GM23338 (cell line): Measurements from ENCODE around the gene SLC8A1. TPM values are rescaled to one million over a fixed set of nuclear protein-coding genes. Genes with fewer than 3 reads are reported as not detected.

ENCODE experiments used
- ATAC-seq: fragments of 200-7000 bp; cut with Tn5 transposase; 3 replicates; pipeline ENCODE4 v1.9.1; 2020
- DNase-seq: peaks from one replicate; pipeline ENCODE4 v3.0.0-alpha.2; 2015; ENCODE audit warnings: low spot score
- H2AFZ ChIP-seq: fragments of 200-600 bp; sonication (generic); 2 replicates; pipeline ENCODE4 v1.8.0; 2016; ENCODE audit warnings: antibody characterized with exemption, mild to moderate bottlenecking, moderate library complexity
- H3F3A ChIP-seq: fragments of 200-600 bp; sonication (generic); replicated peaks from 2 replicates; pipeline ENCODE4 v1.8.0; 2017; ENCODE audit warnings: antibody characterized with exemption, mixed run types, low read depth
- H3K27ac ChIP-seq: fragments of 200-600 bp; sonication (generic); 2 replicates; pipeline ENCODE4 v1.6.1; 2016; ENCODE audit warnings: low read depth
- H3K27me3 ChIP-seq: fragments of 200-600 bp; sonication (generic); 2 replicates; pipeline ENCODE4 v1.8.0; 2016; ENCODE audit warnings: mild to moderate bottlenecking, mixed run types, moderate library complexity; ENCODE audit not compliant: insufficient read depth
- H3K36me3 ChIP-seq: fragments of 200-600 bp; sonication (generic); 2 replicates; pipeline ENCODE4 v1.8.0; 2016; ENCODE audit warnings: mild to moderate bottlenecking; ENCODE audit not compliant: insufficient read depth
- H3K4me1 ChIP-seq: fragments of 200-600 bp; sonication (generic); 2 replicates; pipeline ENCODE4 v1.8.0; 2016; ENCODE audit warnings: mild to moderate bottlenecking, moderate library complexity; ENCODE audit not compliant: insufficient read depth
- H3K4me2 ChIP-seq: fragments of 200-600 bp; sonication (generic); 2 replicates; pipeline ENCODE4 v1.7.1; 2017; ENCODE audit warnings: mixed run types
- H3K4me3 ChIP-seq: fragments of 200-600 bp; sonication (generic); 2 replicates; pipeline ENCODE4 v1.6.1; 2016; ENCODE audit warnings: mixed run types
- H3K79me2 ChIP-seq: fragments of 200-600 bp; sonication (generic); replicated peaks from 2 replicates; pipeline ENCODE4 v1.8.0; 2017; ENCODE audit warnings: mild to moderate bottlenecking; ENCODE audit not compliant: insufficient read depth
- H3K9me2 ChIP-seq: fragments of 200-600 bp; sonication (generic); 2 replicates; pipeline ENCODE4 v1.8.0; 2017; ENCODE audit not compliant: insufficient read depth
- H4K20me1 ChIP-seq: fragments of 200-600 bp; sonication (generic); replicated peaks from 2 replicates; pipeline ENCODE4 v1.8.0; 2017; ENCODE audit warnings: mild to moderate bottlenecking; ENCODE audit not compliant: insufficient read depth
- H3K27ac Mint-ChIP-seq: 2 replicates; pipeline ENCODE4 v1.8.0; 2020; ENCODE audit warnings: inconsistent platforms, mild to moderate bottlenecking, moderate library complexity, mixed read lengths
- H3K27me3 Mint-ChIP-seq: 3 replicates; pipeline ENCODE4 v1.8.0; 2022; ENCODE audit warnings: low read depth, mild to moderate bottlenecking, moderate library complexity, mixed read lengths, inconsistent platforms; ENCODE audit not compliant: insufficient read depth, poor library complexity
- H3K36me3 Mint-ChIP-seq: 3 replicates; pipeline ENCODE4 v1.8.0; 2021; ENCODE audit warnings: low read depth, mild to moderate bottlenecking, inconsistent platforms, moderate library complexity, mixed read lengths
- H3K4me1 Mint-ChIP-seq: 3 replicates; pipeline ENCODE4 v1.8.0; 2020; ENCODE audit warnings: mild to moderate bottlenecking, inconsistent platforms, mixed read lengths
- H3K4me3 Mint-ChIP-seq: 3 replicates; pipeline ENCODE4 v1.8.0; 2021; ENCODE audit warnings: moderate library complexity, mild to moderate bottlenecking, inconsistent platforms, mixed read lengths
- H3K9me3 Mint-ChIP-seq: 3 replicates; pipeline ENCODE4 v1.8.0; 2020; ENCODE audit warnings: moderate library complexity, mild to moderate bottlenecking, inconsistent platforms, mixed read lengths
- CREB1 ChIP-seq: fragments of 250-450 bp; sonication (Bioruptor Pico); IDR thresholded peaks from 2 replicates; pipeline ENCODE4 v1.5.0; 2020; ENCODE audit warnings: low read depth, mild to moderate bottlenecking, moderate library complexity
- ETS1 ChIP-seq: IDR thresholded peaks from 2 replicates; pipeline ENCODE4 v1.6.1; 2016; ENCODE audit warnings: antibody characterized with exemption
- EZH2 ChIP-seq: fragments of 200-600 bp; sonication (generic); IDR thresholded peaks from one replicate; pipeline ENCODE4 v1.8.0; 2017; ENCODE audit warnings: antibody characterized with exemption, mild to moderate bottlenecking, low read depth; ENCODE audit not compliant: unreplicated experiment
- EZH2phosphoT487 ChIP-seq: fragments of 200-600 bp; sonication (generic); IDR thresholded peaks from one replicate; pipeline ENCODE4 v1.8.1; 2018; ENCODE audit warnings: antibody characterized with exemption; ENCODE audit not compliant: unreplicated experiment
- JUNB ChIP-seq: IDR thresholded peaks from one replicate; pipeline ENCODE4 v1.6.1; 2016; ENCODE audit warnings: antibody characterized with exemption; ENCODE audit not compliant: unreplicated experiment
- NANOG ChIP-seq: IDR thresholded peaks from 2 replicates; pipeline ENCODE4 v1.6.1; 2016; ENCODE audit warnings: antibody characterized with exemption, borderline replicate concordance
- POLR2AphosphoS5 ChIP-seq: IDR thresholded peaks from 2 replicates; pipeline ENCODE4 v1.6.1; 2016; ENCODE audit warnings: antibody characterized with exemption, low read depth
- REST ChIP-seq: IDR thresholded peaks from one replicate; pipeline ENCODE4 v1.6.1; 2018; ENCODE audit warnings: antibody characterized with exemption; ENCODE audit not compliant: unreplicated experiment
- STAT1 ChIP-seq: IDR thresholded peaks from one replicate; pipeline ENCODE4 v1.6.1; 2016; ENCODE audit warnings: antibody characterized with exemption; ENCODE audit not compliant: unreplicated experiment
- ZNF114 ChIP-seq: fragments of 250-450 bp; sonication (Bioruptor Pico); IDR thresholded peaks from 2 replicates; pipeline ENCODE4 v1.5.0; 2020; ENCODE audit warnings: mild to moderate bottlenecking, moderate library complexity
- ZNF331 ChIP-seq: fragments of 250-450 bp; sonication (Bioruptor Pico); IDR thresholded peaks from 2 replicates; pipeline ENCODE4 v1.5.0; 2020; ENCODE audit warnings: low read depth, mild to moderate bottlenecking, moderate library complexity
- polyA plus RNA-seq: library from polyadenylated mRNA; unstranded; fragments of >200 nt; fragmentation: Nextera tagmentation; extraction: Ambion mirVana; gene quantifications from 2 replicates; pipeline ENCODE4 v1.2.1, GENCODE V29; 2016
- total RNA-seq: library from RNA; depleted of rRNA; stranded (reverse); fragments of >200 nt; shearing (Covaris generic); gene quantifications from 2 replicates; pipeline ENCODE4 v1.2.3, GENCODE V29; 2014
- TF ChIP-seq, protein P1 (sequence below), 2 experiments: fragments of 200-600 bp in 1 of 2; sonication (generic) in 1 of 2; conservative IDR thresholded peaks; 2 replicates each; pipeline versions ENCODE4 v1.5.1 to v1.6.1; 2016 to 2017; ENCODE audit warnings: antibody characterized with exemption in 2 of 2, low read depth in 2 of 2, mild to moderate bottlenecking in 2 of 2, moderate library complexity in 1 of 2
- TF ChIP-seq, protein P2 (sequence below): fragments of 250-450 bp; sonication (Bioruptor Pico); IDR thresholded peaks from 2 replicates; pipeline ENCODE4 v1.5.0; 2020; ENCODE audit warnings: mild to moderate bottlenecking, moderate library complexity

Gene SLC8A1
- total and polyA plus RNA-seq, 2 experiments from 2014 or later, result 2.5 to 3.3 TPM

GRCh38 chr2:40363631-40364030, 88.3 kb downstream of the SLC8A1 start:
- DNase-seq (no peak), ATAC-seq (no peak)
- Histone ChIP-seq H2AFZ (no peak overlapping the region), H4K20me1 (no peaks in the 10 kb centered on the region), H3K27me3 (no peaks in the 10 kb centered on the region), H3K4me1 (no peaks in the 10 kb centered on the region), H3K79me2 (no peaks in the 10 kb centered on the region), H3K9me2 (no peaks in the 10 kb centered on the region), H3K4me2 (no peak overlapping the region), H3K27ac (no peak overlapping the region), H3K4me3 (no peak overlapping the region), H3K36me3 (no peaks in the 10 kb centered on the region), H3F3A (no peaks in the 10 kb centered on the region)
- TF ChIP-seq, protein P1, sequence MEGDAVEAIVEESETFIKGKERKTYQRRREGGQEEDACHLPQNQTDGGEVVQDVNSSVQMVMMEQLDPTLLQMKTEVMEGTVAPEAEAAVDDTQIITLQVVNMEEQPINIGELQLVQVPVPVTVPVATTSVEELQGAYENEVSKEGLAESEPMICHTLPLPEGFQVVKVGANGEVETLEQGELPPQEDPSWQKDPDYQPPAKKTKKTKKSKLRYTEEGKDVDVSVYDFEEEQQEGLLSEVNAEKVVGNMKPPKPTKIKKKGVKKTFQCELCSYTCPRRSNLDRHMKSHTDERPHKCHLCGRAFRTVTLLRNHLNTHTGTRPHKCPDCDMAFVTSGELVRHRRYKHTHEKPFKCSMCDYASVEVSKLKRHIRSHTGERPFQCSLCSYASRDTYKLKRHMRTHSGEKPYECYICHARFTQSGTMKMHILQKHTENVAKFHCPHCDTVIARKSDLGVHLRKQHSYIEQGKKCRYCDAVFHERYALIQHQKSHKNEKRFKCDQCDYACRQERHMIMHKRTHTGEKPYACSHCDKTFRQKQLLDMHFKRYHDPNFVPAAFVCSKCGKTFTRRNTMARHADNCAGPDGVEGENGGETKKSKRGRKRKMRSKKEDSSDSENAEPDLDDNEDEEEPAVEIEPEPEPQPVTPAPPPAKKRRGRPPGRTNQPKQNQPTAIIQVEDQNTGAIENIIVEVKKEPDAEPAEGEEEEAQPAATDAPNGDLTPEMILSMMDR (conservative IDR thresholded peaks at IDR 0.05; ENCODE audit: low read depth in 2 of 2), result no peak
- TF ChIP-seq JUNB (no peak), POLR2AphosphoS5 (no peak), ZNF114 (no peak), NANOG (no peak), STAT1 (no peak), ETS1 (no peak), EZH2 (no peak), EZH2phosphoT487 (no peak), CREB1 (CRISPR knock-in tag) (no peak), ZNF331 (CRISPR knock-in tag) (no peak), REST (no peak)
- TF ChIP-seq, protein P2, sequence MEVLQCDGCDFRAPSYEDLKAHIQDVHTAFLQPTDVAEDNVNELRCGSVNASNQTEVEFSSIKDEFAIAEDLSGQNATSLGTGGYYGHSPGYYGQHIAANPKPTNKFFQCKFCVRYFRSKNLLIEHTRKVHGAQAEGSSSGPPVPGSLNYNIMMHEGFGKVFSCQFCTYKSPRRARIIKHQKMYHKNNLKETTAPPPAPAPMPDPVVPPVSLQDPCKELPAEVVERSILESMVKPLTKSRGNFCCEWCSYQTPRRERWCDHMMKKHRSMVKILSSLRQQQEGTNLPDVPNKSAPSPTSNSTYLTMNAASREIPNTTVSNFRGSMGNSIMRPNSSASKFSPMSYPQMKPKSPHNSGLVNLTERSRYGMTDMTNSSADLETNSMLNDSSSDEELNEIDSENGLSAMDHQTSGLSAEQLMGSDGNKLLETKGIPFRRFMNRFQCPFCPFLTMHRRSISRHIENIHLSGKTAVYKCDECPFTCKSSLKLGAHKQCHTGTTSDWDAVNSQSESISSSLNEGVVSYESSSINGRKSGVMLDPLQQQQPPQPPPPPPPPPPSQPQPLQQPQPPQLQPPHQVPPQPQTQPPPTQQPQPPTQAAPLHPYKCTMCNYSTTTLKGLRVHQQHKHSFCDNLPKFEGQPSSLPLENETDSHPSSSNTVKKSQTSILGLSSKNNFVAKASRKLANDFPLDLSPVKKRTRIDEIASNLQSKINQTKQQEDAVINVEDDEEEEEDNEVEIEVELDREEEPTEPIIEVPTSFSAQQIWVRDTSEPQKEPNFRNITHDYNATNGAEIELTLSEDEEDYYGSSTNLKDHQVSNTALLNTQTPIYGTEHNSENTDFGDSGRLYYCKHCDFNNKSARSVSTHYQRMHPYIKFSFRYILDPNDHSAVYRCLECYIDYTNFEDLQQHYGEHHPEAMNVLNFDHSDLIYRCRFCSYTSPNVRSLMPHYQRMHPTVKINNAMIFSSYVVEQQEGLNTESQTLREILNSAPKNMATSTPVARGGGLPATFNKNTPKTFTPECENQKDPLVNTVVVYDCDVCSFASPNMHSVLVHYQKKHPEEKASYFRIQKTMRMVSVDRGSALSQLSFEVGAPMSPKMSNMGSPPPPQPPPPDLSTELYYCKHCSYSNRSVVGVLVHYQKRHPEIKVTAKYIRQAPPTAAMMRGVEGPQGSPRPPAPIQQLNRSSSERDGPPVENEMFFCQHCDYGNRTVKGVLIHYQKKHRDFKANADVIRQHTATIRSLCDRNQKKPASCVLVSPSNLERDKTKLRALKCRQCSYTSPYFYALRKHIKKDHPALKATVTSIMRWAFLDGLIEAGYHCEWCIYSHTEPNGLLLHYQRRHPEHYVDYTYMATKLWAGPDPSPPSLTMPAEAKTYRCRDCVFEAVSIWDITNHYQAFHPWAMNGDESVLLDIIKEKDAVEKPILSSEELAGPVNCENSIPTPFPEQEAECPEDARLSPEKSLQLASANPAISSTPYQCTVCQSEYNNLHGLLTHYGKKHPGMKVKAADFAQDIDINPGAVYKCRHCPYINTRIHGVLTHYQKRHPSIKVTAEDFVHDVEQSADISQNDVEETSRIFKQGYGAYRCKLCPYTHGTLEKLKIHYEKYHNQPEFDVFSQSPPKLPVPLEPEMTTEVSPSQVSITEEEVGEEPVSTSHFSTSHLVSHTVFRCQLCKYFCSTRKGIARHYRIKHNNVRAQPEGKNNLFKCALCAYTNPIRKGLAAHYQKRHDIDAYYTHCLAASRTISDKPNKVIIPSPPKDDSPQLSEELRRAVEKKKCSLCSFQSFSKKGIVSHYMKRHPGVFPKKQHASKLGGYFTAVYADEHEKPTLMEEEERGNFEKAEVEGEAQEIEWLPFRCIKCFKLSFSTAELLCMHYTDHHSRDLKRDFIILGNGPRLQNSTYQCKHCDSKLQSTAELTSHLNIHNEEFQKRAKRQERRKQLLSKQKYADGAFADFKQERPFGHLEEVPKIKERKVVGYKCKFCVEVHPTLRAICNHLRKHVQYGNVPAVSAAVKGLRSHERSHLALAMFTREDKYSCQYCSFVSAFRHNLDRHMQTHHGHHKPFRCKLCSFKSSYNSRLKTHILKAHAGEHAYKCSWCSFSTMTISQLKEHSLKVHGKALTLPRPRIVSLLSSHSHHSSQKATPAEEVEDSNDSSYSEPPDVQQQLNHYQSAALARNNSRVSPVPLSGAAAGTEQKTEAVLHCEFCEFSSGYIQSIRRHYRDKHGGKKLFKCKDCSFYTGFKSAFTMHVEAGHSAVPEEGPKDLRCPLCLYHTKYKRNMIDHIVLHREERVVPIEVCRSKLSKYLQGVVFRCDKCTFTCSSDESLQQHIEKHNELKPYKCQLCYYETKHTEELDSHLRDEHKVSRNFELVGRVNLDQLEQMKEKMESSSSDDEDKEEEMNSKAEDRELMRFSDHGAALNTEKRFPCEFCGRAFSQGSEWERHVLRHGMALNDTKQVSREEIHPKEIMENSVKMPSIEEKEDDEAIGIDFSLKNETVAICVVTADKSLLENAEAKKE (CRISPR knock-in tag), result no peak
- Mint-ChIP-seq H3K27ac (no peak overlapping the region), H3K4me1 (peaks cover 3% of the 10 kb centered on the region; the same call in 2 of the 3 replicates), H3K27me3 (no peaks in the 10 kb centered on the region), H3K36me3 (no peaks in the 10 kb centered on the region), H3K9me3 (no peaks in the 10 kb centered on the region), H3K4me3 (no peak overlapping the region)
